GM12892 (cell line): ENCODE measurements around the gene ZBTB49.

ENCODE experiments used
- POLR2A ChIP-seq: IDR thresholded peaks from 2 replicates; pipeline ENCODE4 v1.6.1; 2011; ENCODE audit warnings: low read depth, low read length, control low read depth
- POLR2AphosphoS5 ChIP-seq: IDR thresholded peaks from 2 replicates; pipeline ENCODE4 v1.6.1; 2011; ENCODE audit warnings: low read depth, low read length, control low read depth

DNA sequence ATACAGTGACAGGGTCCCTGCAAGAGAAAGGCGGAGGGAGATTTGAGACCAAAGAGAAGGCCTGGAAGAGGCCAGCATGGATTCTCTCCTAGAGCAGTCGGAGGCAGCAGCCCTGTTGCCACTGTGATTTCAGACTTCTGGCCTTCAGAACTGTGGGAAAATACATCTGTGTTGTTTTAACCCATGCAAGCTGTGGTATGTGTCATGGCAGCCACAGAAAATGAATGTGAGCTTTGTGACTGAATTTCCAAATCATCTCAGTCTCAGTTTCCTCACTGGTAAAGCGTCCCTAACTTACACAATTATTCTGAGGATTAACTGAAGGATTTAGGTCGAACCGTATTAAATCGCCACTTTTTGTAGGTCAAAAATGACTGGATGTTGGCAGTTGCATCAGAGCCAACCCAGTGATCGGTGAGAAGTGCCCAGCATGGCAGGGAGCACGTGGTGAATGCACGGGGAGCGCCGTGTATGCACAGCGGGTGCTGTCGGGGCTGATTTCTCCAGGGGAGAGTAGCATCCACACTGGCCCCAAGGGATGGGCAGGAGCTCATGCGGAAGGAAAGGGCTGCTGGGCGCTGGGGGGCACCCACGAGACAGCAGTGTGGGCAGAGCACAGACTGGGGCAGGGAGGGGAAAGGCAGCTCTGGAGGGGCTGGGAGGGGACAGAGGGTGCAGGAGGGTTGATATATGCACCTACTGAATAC lies 73.1 kb downstream of the ZBTB49 start:
- no peak for TF ChIP-seq POLR2A
- TF ChIP-seq POLR2AphosphoS5, result no peak
